ENCODE data around the gene PURA.

PURA gene

GRCh38 chr5:140165101-140165922, 51.4 kb downstream of the PURA start:
- DNase-seq, result peak in 1 of 2 experiments; percentile 39

- peak in 1 of 2 experiments; percentile 47 for DNase-seq
Observed at GRCh38 chr5:140165923-140166270, 52.0 kb downstream of the PURA start.

GRCh38 chr5:140166911-140167310, 53.0 kb downstream of the PURA start:
- DNase-seq, result no peak

- no peak for DNase-seq
Observed at GRCh38 chr5:140168371-140168770, 54.5 kb downstream of the PURA start.

GRCh38 chr5:140169410-140169809, 55.5 kb downstream of the PURA start:
- no peak for DNase-seq

GRCh38 chr5:140172483-140172882, 58.6 kb downstream of the PURA start:
- DNase-seq, result no peak

GRCh38 chr5:140174014-140174413, 60.1 kb downstream of the PURA start:
- no peak for DNase-seq

- peak; percentile 93 to 99 for DNase-seq
Observed at GRCh38 chr5:140174465-140175366, 60.8 kb downstream of the PURA start, which contains the start of gene CYSTM1. Gene CYSTM1, plus strand, starts transcription at chr5:140175188. Its CDS starts 19,278 bp downstream, at chr5:140194466.
